Measurements from ENCODE around the gene PC.

Gene PC

GRCh38 chr11:66938582-66939135 lies 19.5 kb downstream of the PC start:
- no peaks in the 10 kb centered on the region for H3K9me3 ChIP-seq (ENCODE audit: insufficient read depth, low read depth, low read length)
- H3K4me3 ChIP-seq (ENCODE audit: low read length): no peak overlapping the region
- H3K4me1 ChIP-seq (ENCODE audit: insufficient read depth, low read length): no peaks in the 10 kb centered on the region
- no peak overlapping the region for H3K27ac ChIP-seq (ENCODE audit: low read length)
- H3K9ac ChIP-seq (ENCODE audit: low read depth, low read length): no peak overlapping the region
- no peaks in the 10 kb centered on the region for H3K36me3 ChIP-seq (ENCODE audit: insufficient read depth, low read depth, low read length)
- H3K27me3 ChIP-seq (ENCODE audit: insufficient read depth, low read length): no peaks in the 10 kb centered on the region

- Histone ChIP-seq H3K9me3 (ENCODE audit: insufficient read depth, low read depth, low read length) (no peaks in the 10 kb centered on the region), H3K27me3 (ENCODE audit: insufficient read depth, low read length) (no peaks in the 10 kb centered on the region), H3K4me1 (ENCODE audit: insufficient read depth, low read length) (no peaks in the 10 kb centered on the region), H3K27ac (ENCODE audit: low read length) (no peak overlapping the region), H3K36me3 (ENCODE audit: insufficient read depth, low read depth, low read length) (no peaks in the 10 kb centered on the region), H3K4me3 (ENCODE audit: low read length) (no peak overlapping the region), H3K9ac (ENCODE audit: low read depth, low read length) (no peak overlapping the region)
Measured at GRCh38 chr11:66937193-66937733, 20.9 kb downstream of the PC start.

- no peaks in the 10 kb centered on the region for H3K4me1 ChIP-seq (ENCODE audit: insufficient read depth, low read length)
- H3K36me3 ChIP-seq (ENCODE audit: insufficient read depth, low read depth, low read length): no peaks in the 10 kb centered on the region
- no peak overlapping the region for H3K9ac ChIP-seq (ENCODE audit: low read depth, low read length)
- no peak overlapping the region for H3K27ac ChIP-seq (ENCODE audit: low read length)
- H3K4me3 ChIP-seq (ENCODE audit: low read length): no peak overlapping the region
- no peaks in the 10 kb centered on the region for H3K9me3 ChIP-seq (ENCODE audit: insufficient read depth, low read depth, low read length)
- no peaks in the 10 kb centered on the region for H3K27me3 ChIP-seq (ENCODE audit: insufficient read depth, low read length)
Measured at GRCh38 chr11:66936311-66936711, 21.9 kb downstream of the PC start.

GRCh38 chr11:66934950-66935779 lies 23.0 kb downstream of the PC start:
- no peaks in the 10 kb centered on the region for H3K9me3 ChIP-seq (ENCODE audit: insufficient read depth, low read depth, low read length)
- no peak overlapping the region for H3K9ac ChIP-seq (ENCODE audit: low read depth, low read length)

GRCh38 chr11:66933531-66933930 lies 24.7 kb downstream of the PC start:
- Histone ChIP-seq H3K27ac (ENCODE audit: low read length) (no peak overlapping the region), H3K4me3 (ENCODE audit: low read length) (no peak overlapping the region), H3K9me3 (ENCODE audit: insufficient read depth, low read depth, low read length) (no peaks in the 10 kb centered on the region), H3K9ac (ENCODE audit: low read depth, low read length) (no peak overlapping the region), H3K36me3 (ENCODE audit: insufficient read depth, low read depth, low read length) (no peaks in the 10 kb centered on the region), H3K27me3 (ENCODE audit: insufficient read depth, low read length) (no peaks in the 10 kb centered on the region), H3K4me1 (ENCODE audit: insufficient read depth, low read length) (no peaks in the 10 kb centered on the region)

More at GRCh38 chr11:66934950-66935779, 23.0 kb downstream of the PC start:
- Histone ChIP-seq H3K4me3 (ENCODE audit: low read length) (no peak overlapping the region), H3K27me3 (ENCODE audit: insufficient read depth, low read length) (no peaks in the 10 kb centered on the region), H3K36me3 (ENCODE audit: insufficient read depth, low read depth, low read length) (no peaks in the 10 kb centered on the region), H3K27ac (ENCODE audit: low read length) (no peak overlapping the region), H3K4me1 (ENCODE audit: insufficient read depth, low read length) (no peaks in the 10 kb centered on the region)

GRCh38 chr11:66932543-66932942 lies 25.6 kb downstream of the PC start:
- no peaks in the 10 kb centered on the region for H3K27me3 ChIP-seq (ENCODE audit: insufficient read depth, low read length)
- H3K36me3 ChIP-seq (ENCODE audit: insufficient read depth, low read depth, low read length): no peaks in the 10 kb centered on the region
- H3K4me3 ChIP-seq (ENCODE audit: low read length): no peak overlapping the region
- no peak overlapping the region for H3K27ac ChIP-seq (ENCODE audit: low read length)
- H3K9me3 ChIP-seq (ENCODE audit: insufficient read depth, low read depth, low read length): no peaks in the 10 kb centered on the region
- H3K4me1 ChIP-seq (ENCODE audit: insufficient read depth, low read length): no peaks in the 10 kb centered on the region
- H3K9ac ChIP-seq (ENCODE audit: low read depth, low read length): no peak overlapping the region

GRCh38 chr11:66929753-66930152 lies 28.4 kb downstream of the PC start:
- Histone ChIP-seq H3K27me3 (ENCODE audit: insufficient read depth, low read length) (no peaks in the 10 kb centered on the region), H3K9me3 (ENCODE audit: insufficient read depth, low read depth, low read length) (no peaks in the 10 kb centered on the region), H3K36me3 (ENCODE audit: insufficient read depth, low read depth, low read length) (no peaks in the 10 kb centered on the region), H3K27ac (ENCODE audit: low read length) (no peak overlapping the region), H3K9ac (ENCODE audit: low read depth, low read length) (no peak overlapping the region), H3K4me1 (ENCODE audit: insufficient read depth, low read length) (no peaks in the 10 kb centered on the region), H3K4me3 (ENCODE audit: low read length) (no peak overlapping the region)

- H3K9me3 ChIP-seq (ENCODE audit: insufficient read depth, low read depth, low read length): peaks cover 4% of the 10 kb centered on the region; the same call in 1 of the 2 replicates
- H3K9ac ChIP-seq (ENCODE audit: low read depth, low read length): no peak overlapping the region
- no peaks in the 10 kb centered on the region for H3K27me3 ChIP-seq (ENCODE audit: insufficient read depth, low read length)
- H3K36me3 ChIP-seq (ENCODE audit: insufficient read depth, low read depth, low read length): no peaks in the 10 kb centered on the region
- no peak overlapping the region for H3K4me3 ChIP-seq (ENCODE audit: low read length)
- H3K4me1 ChIP-seq (ENCODE audit: insufficient read depth, low read length): peaks cover 12% of the 10 kb centered on the region; the same call in 1 of the 2 replicates
- no peak overlapping the region for H3K27ac ChIP-seq (ENCODE audit: low read length)
Measured at GRCh38 chr11:66924272-66924671, 33.9 kb downstream of the PC start.

GRCh38 chr11:66922551-66922950 lies 35.6 kb downstream of the PC start:
- no peak overlapping the region for H3K9ac ChIP-seq (ENCODE audit: low read depth, low read length)
- no peaks in the 10 kb centered on the region for H3K27me3 ChIP-seq (ENCODE audit: insufficient read depth, low read length)
- H3K9me3 ChIP-seq (ENCODE audit: insufficient read depth, low read depth, low read length): peaks cover 4% of the 10 kb centered on the region; the same call in 1 of the 2 replicates
- H3K27ac ChIP-seq (ENCODE audit: low read length): no peak overlapping the region
- no peaks in the 10 kb centered on the region for H3K36me3 ChIP-seq (ENCODE audit: insufficient read depth, low read depth, low read length)
- H3K4me3 ChIP-seq (ENCODE audit: low read length): no peak overlapping the region
- peaks cover 12% of the 10 kb centered on the region; the same call in 1 of the 2 replicates for H3K4me1 ChIP-seq (ENCODE audit: insufficient read depth, low read length)

GRCh38 chr11:66920978-66921784 lies 37.0 kb downstream of the PC start:
- Histone ChIP-seq H3K4me1 (ENCODE audit: insufficient read depth, low read length) (peaks cover 12% of the 10 kb centered on the region; the same call in 1 of the 2 replicates), H3K9ac (ENCODE audit: low read depth, low read length) (peak overlapping the region; percentile 52; the same call in 1 of the 2 replicates), H3K27me3 (ENCODE audit: insufficient read depth, low read length) (no peaks in the 10 kb centered on the region), H3K9me3 (ENCODE audit: insufficient read depth, low read depth, low read length) (peaks cover 4% of the 10 kb centered on the region; the same call in 1 of the 2 replicates), H3K27ac (ENCODE audit: low read length) (peak overlapping the region; percentile 51), H3K4me3 (ENCODE audit: low read length) (no peak overlapping the region), H3K36me3 (ENCODE audit: insufficient read depth, low read depth, low read length) (no peaks in the 10 kb centered on the region)

GRCh38 chr11:66919923-66920322 lies 38.3 kb downstream of the PC start:
- Histone ChIP-seq H3K27me3 (ENCODE audit: insufficient read depth, low read length) (no peaks in the 10 kb centered on the region), H3K4me1 (ENCODE audit: insufficient read depth, low read length) (peaks cover 20% of the 10 kb centered on the region; the same call in 1 of the 2 replicates), H3K9ac (ENCODE audit: low read depth, low read length) (no peak overlapping the region), H3K27ac (ENCODE audit: low read length) (no peak overlapping the region), H3K36me3 (ENCODE audit: insufficient read depth, low read depth, low read length) (no peaks in the 10 kb centered on the region), H3K9me3 (ENCODE audit: insufficient read depth, low read depth, low read length) (peaks cover 4% of the 10 kb centered on the region; the same call in 1 of the 2 replicates), H3K4me3 (ENCODE audit: low read length) (no peak overlapping the region)
